Epithelial cell of esophagus (primary cell): ENCODE measurements around the gene ACTRT3.

Experiments
- DNase-seq: peaks from one replicate; pipeline ENCODE4 v3.0.0; 2010; ENCODE audit warnings: low read depth
- H3K4me3 ChIP-seq: 2 replicates; pipeline ENCODE4 v1.5.1; 2011; ENCODE audit warnings: mild to moderate bottlenecking, low read length, control low read depth
- TF ChIP-seq, protein P1 (sequence below): IDR thresholded peaks from 2 replicates; pipeline ENCODE4 v1.5.1; 2011; ENCODE audit warnings: low read depth, mild to moderate bottlenecking, low read length, control low read depth, inconsistent platforms; ENCODE audit not compliant: insufficient read depth; ENCODE audit errors: missing control alignments

The ACTRT3 gene

DNA sequence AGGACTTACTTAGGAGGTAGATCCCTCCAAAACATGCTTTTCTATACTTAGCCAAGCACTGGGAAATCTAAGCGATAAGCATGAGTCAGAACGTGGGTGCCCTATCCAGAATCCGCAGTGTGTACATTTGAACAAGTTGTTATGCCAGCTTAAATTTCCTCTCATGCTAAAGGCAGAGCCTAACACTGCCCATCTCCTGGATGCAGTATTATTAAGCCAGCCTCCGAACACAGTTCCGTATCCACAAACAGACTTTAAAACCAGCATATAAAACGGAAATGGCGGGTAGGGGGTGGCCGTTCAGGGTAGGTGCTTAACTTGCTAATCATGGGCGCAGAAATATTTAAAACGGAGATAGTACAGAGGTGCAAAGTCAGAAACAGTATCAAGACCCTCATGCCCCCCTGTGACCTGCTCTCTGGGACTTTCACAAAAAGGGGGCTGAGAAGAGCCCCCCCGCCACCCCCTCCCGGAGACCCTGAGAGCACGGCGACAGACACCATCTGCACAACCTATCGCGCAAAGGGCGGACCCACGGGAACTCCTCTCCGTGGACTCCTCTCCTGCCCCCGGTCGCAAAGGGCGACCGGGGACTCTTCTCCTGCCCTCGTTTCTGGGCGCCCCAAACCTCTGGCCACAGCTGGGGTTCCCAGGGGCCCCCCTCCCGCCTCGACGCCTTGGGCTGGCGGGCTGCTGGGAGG, 42.4 kb upstream of the ACTRT3 start:
- DNase-seq = peak; percentile 66
- TF ChIP-seq, protein P1, sequence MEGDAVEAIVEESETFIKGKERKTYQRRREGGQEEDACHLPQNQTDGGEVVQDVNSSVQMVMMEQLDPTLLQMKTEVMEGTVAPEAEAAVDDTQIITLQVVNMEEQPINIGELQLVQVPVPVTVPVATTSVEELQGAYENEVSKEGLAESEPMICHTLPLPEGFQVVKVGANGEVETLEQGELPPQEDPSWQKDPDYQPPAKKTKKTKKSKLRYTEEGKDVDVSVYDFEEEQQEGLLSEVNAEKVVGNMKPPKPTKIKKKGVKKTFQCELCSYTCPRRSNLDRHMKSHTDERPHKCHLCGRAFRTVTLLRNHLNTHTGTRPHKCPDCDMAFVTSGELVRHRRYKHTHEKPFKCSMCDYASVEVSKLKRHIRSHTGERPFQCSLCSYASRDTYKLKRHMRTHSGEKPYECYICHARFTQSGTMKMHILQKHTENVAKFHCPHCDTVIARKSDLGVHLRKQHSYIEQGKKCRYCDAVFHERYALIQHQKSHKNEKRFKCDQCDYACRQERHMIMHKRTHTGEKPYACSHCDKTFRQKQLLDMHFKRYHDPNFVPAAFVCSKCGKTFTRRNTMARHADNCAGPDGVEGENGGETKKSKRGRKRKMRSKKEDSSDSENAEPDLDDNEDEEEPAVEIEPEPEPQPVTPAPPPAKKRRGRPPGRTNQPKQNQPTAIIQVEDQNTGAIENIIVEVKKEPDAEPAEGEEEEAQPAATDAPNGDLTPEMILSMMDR = no peak
- H3K4me3 ChIP-seq = peak overlapping the region; percentile 46

DNA sequence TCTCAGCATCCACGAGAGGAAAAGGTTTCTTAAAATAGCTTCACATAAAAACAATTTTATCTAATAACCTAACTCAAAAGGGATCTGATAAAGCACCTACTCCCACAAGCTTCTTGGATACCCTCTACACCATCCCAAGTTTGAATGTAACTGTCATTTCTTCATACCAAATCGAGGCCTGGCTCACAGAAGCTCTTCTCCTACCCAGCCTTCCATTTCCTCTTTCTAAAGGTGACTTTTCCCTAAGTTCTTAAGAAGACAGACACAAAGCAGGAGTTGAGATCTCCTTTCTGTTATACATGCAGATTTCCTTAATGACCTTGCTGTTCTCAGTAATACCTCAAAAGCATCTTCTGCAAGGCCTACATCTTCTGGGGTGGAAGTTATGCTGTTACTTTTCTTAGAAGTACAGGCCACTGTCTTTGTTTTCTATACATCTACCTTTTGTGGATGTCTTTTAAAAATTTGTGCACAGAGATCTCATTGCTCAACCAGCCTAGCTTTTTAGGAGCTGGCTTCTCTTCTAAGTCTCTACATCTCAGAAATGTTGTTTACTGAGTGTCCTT, 40.0 kb upstream of the ACTRT3 start:
- TF ChIP-seq, protein P1 = no peak
- DNase-seq = no peak

DNA sequence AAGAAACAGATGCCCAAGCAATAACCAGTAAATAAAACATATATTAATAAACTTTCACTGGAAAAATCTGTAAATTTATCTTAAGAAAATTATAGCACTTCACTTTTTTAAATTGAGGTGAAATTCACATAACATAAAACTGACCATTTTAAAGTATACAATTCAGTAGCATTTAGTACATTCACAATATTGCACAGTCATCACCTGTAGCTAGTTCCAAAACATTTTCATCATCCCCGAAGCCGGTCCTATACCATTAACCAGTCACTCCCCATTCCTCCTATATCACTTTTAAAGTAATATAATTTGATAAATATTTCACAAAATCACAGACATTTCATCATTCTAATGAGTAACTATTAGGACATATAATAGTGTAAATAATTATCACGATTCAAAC, 35.3 kb upstream of the ACTRT3 start:
- no peak overlapping the region for H3K4me3 ChIP-seq
- TF ChIP-seq, protein P1 = no peak
- DNase-seq = no peak

More for the DNA sequence above, 40.0 kb upstream of the ACTRT3 start:
- no peak overlapping the region for H3K4me3 ChIP-seq

DNA sequence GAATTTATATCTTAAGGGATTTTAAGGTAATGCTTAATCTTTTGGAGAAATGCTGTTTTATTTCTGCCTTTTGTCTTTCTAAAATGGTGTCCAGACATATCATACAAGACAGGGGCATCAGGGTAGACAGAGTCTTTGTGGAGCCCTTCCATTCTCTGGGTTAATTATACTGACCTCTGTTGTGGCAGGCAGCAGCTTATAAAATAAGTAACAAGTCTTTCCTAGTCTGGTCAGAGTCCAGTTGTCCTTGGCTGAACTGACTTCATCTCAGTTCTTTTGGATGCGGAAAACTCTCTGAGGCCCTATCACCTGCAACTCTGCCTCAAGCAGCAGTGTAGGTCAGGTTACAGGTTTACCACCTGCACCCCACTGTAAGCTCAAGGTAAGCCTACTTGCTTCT, 23.0 kb upstream of the ACTRT3 start:
- TF ChIP-seq, protein P1 = no peak
- no peak for DNase-seq
- H3K4me3 ChIP-seq = no peak overlapping the region

DNA sequence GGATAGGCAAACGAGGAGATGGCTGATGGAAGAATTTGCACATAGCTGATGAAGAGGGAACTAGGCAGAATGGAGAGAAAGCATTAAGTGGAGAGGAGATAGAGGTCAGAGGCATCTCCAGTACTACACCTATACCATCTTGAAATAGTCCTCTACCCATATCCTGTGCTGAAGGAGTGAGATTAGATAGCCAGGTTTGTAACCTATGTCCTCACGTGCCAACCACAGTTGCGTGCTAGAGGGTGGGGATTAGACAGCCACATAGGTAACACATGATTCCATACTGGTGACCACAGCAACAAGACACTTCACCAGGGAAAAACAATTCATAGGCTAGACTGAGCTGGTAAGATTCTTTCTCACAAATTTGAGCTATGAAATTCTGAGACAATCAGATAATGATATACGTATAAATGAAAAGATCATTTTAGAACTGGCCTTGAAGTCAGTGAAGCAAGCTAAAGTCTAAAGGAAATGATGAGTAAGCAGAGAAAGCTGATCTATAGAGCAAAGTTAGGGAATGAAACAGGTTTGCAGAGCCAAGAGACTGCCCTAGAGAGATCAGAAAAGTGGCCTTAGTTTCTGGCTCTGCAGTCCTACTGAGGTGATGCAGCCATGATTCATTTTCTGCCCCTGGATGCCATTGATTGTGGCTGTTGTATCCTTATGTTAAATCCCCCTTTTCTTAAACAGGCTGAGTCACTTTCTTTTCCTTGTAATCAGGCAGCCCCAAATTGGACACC, 21.5 kb upstream of the ACTRT3 start:
- peak; percentile 24 for DNase-seq
- H3K4me3 ChIP-seq = no peak overlapping the region
- TF ChIP-seq, protein P1 = no peak

DNA sequence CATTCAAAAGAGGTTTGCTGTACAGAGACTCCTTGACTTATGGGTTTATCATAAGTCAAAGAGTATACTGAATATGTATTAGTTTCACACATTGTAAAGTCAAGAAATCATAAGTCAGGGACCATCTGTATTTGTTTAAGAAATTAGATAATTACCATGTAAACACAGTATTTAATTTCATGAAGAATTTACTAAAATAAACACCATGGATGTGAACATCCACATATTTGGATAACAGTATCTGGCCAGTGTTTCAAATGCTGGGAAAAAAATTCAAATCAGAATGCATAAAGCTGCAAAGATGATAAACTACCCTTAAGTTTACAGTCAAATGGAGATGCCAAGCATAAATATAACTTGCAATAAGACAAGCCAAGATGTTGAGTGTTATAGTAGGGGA, 20.9 kb upstream of the ACTRT3 start:
- DNase-seq = no peak
- TF ChIP-seq, protein P1 = no peak
- no peak overlapping the region for H3K4me3 ChIP-seq
